Fibroblast of villous mesenchyme (primary cell): ENCODE measurements around the gene PMVK. TPM values are rescaled to one million over a fixed set of nuclear protein-coding genes. Genes with fewer than 3 reads are reported as not detected.

ENCODE experiments used
- DNase-seq: peaks from one replicate; pipeline ENCODE4 v3.0.0-alpha.2; 2010; ENCODE audit warnings: low read depth
- H3K4me3 ChIP-seq: 2 replicates; pipeline ENCODE4 v1.5.1; 2011; ENCODE audit warnings: low read depth, mild to moderate bottlenecking, low read length
- CTCF ChIP-seq: IDR thresholded peaks from 2 replicates; pipeline ENCODE4 v1.5.1; 2012; ENCODE audit warnings: low read depth, mild to moderate bottlenecking, low read length; ENCODE audit not compliant: insufficient read depth
- total RNA-seq: library from RNA; depleted of rRNA; stranded (reverse); fragments of >200 nt; gene quantifications from 2 replicates; pipeline ENCODE4 v1.2.3, GENCODE V29; 2012

The PMVK gene
- total RNA-seq, 1 donor: 8.2 TPM

- no peak for TF ChIP-seq CTCF
- H3K4me3 ChIP-seq: no peak overlapping the region
- no peak for DNase-seq
Measured at GRCh38 chr1:154886281-154887015, 50.1 kb downstream of the PMVK start.

GRCh38 chr1:154884869-154885701, 51.4 kb downstream of the PMVK start:
- no peak for DNase-seq
- H3K4me3 ChIP-seq: no peak overlapping the region
- TF ChIP-seq CTCF: no peak

DNA sequence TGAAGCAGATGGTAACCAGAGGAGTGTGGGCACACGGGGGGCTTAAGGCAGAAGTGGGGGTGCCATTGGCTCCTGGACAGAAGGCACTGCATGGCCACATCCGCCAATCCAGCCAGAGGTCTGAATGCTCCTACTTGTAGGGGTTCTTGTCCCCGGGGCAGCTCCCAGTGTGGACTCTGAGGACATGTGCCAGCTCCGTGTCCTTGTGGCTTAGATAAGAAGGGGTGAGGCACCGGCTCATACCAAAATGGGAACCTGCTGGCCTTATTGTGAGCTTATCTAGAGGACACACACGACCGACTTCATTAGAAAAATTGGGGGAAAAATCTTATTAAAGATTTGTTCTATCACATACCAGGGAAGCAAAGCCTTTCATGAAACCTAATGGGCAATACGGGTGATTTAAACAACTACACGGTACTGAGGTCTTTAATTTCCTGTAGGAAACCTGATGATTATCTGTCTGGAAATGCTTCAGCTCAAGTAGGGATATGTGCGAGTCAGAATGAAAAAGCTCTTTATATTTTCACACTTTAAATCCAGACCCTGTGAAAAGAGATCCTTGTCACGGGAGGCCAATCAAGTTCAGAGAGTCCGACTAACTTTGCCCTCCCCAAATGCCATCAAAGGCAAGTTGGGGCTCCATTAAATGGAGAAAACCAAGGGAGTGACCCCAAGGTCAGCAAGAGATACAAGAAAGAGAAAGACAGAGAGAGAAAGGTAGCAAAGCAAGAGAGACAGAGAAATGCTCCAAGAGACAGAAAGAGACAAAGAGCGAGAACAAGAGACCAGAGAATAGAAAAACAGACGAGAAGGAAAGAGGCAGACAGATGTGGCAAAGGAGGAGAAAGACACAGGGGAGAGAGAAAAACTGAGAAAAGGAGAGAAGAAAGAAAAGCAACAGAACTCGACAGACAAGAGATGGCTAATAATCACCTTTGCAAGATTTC, 52.3 kb downstream of the PMVK start:
- no peak overlapping the region for H3K4me3 ChIP-seq
- DNase-seq: no peak
- TF ChIP-seq CTCF: no peak

GRCh38 chr1:154881820-154882535, 54.5 kb downstream of the PMVK start:
- DNase-seq: no peak
- no peak overlapping the region for H3K4me3 ChIP-seq
- no peak for TF ChIP-seq CTCF

DNA sequence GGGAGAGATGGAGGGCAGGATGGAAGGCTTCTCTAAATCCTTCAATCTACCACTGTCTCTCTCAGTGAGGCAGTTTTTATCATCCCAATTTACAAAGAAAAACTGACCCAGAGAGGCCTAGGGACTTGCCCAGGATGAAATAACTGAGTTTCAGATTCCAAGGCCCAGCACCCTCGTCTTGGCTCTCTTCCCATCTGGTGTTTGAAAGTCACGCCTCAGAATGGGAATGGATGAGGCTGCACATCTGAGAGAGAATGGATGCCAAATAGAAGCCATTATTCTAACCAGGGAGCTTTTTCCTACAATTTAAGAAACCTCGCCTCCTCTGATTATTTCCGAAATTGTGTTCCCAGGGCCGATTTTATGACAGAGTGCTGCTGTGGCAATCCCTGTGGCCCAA, 55.8 kb downstream of the PMVK start:
- DNase-seq: no peak
- TF ChIP-seq CTCF: no peak
- no peak overlapping the region for H3K4me3 ChIP-seq

DNA sequence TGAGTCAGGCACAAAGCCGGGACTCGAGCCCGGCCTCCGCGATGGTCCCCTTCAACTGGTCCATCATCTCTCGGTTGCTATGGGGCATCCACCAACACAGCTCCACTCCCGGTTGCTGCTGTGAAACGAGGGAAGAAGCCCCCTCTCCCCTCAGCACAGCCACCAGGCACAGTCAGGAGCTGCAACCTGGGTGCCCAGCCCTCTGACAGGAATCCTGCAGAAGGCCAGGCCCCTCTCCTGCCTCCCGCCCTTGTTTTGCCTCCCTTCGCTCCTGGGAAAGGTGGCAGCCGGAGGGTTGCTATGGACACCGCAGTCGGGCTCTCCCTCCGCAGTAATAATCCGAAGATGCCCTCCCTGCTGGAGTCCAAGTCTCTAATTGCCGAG, 57.5 kb downstream of the PMVK start:
- TF ChIP-seq CTCF: no peak
- DNase-seq: no peak
- no peak overlapping the region for H3K4me3 ChIP-seq
